Endothelial cell of umbilical vein (primary cell): ENCODE results near the gene CORO7. TPM values are rescaled to one million over a fixed set of nuclear protein-coding genes. Genes with fewer than 3 reads are reported as not detected.

Source experiments
- BruUV-seq: library from RNA; stranded (reverse); fragments of 400-500 nt; replicated peaks from 2 replicates; lab custom pipeline; 2021; lab: Mats Ljungman, UMichigan
- CTCF ChIA-PET: fragments of 300-600, 350-600 bp; sonication (Branson Sonifier 250); formaldehyde crosslinking; loops from one replicate; lab custom pipeline; 2021; ENCODE audit warnings: antibody characterized with exemption, inconsistent platforms; lab: Charles Lee
- POLR2A ChIA-PET: fragments of 300-600, 350-600 bp; sonication (Branson Sonifier 250); formaldehyde crosslinking; loops from one replicate; lab custom pipeline; 2021; ENCODE audit warnings: antibody characterized with exemption, inconsistent platforms; lab: Charles Lee
- DNase-seq: peaks from one replicate; pipeline ENCODE4 v3.0.0-alpha.2; 2011; ENCODE audit warnings: low read depth, low spot score
- FAIRE-seq: peaks from 2 replicates; lab custom pipeline; 2011; peaks lifted over from hg19 to GRCh38; lab: Jason Lieb, UNC
- H2AFZ ChIP-seq: 2 replicates; pipeline ENCODE4 v1.6.0; 2012; ENCODE audit warnings: low read depth, low read length, control low read depth, inconsistent platforms
- H3K27ac ChIP-seq: 2 replicates; pipeline ENCODE4 v1.5.1; 2011; ENCODE audit warnings: low read depth, mild to moderate bottlenecking, control low read depth, low read length, moderate library complexity; ENCODE audit not compliant: insufficient read depth
- H3K27me3 ChIP-seq, 2 experiments: 2 replicates each; pipeline versions ENCODE4 v1.6.0 to v1.6.1; 2011; ENCODE audit warnings: low read length in 2 of 2, mixed read lengths in 1 of 2; ENCODE audit not compliant: control insufficient read depth in 2 of 2, insufficient read depth in 2 of 2
- H3K36me3 ChIP-seq, 2 experiments: 2 replicates in 1 of 2; 3 replicates in 1 of 2; pipeline ENCODE4 v1.5.1; 2011; ENCODE audit warnings: low read length in 2 of 2, mild to moderate bottlenecking in 1 of 2, moderate library complexity in 1 of 2; ENCODE audit not compliant: control insufficient read depth in 2 of 2, insufficient read depth in 2 of 2; ENCODE audit errors: extremely low read depth in 1 of 2
- H3K4me1 ChIP-seq: 3 replicates; pipeline ENCODE4 v1.5.1; 2011; ENCODE audit warnings: mild to moderate bottlenecking, low read length; ENCODE audit not compliant: control insufficient read depth, insufficient read depth; ENCODE audit errors: extremely low read depth
- H3K4me2 ChIP-seq: 2 replicates; pipeline ENCODE4 v1.6.1; 2011; ENCODE audit warnings: low read length, control low read depth, mixed read lengths; ENCODE audit not compliant: insufficient read depth
- H3K4me3 ChIP-seq, 3 experiments: fragments of 200-600 bp in 1 of 3; sonication (generic), shearing (Covaris generic) in 1 of 3; replicated peaks in 1 of 3; 2 replicates each; pipeline ENCODE4 v1.5.1; 2011 to 2016; ENCODE audit warnings: control low read depth in 3 of 3, low read length in 3 of 3, mild to moderate bottlenecking in 2 of 3, inconsistent platforms in 1 of 3, low read depth in 1 of 3, moderate library complexity in 1 of 3; ENCODE audit not compliant: insufficient read depth in 1 of 3
- H3K79me2 ChIP-seq: 2 replicates; pipeline ENCODE4 v1.6.0; 2012; ENCODE audit warnings: low read length, inconsistent platforms; ENCODE audit not compliant: control insufficient read depth, insufficient read depth
- H3K9ac ChIP-seq: replicated peaks from 2 replicates; pipeline ENCODE3; 2011; ENCODE audit warnings: low read length, control low read depth; ENCODE audit not compliant: insufficient read depth; ENCODE audit errors: extremely low read depth
- H3K9me1 ChIP-seq: replicated peaks from 3 replicates; pipeline ENCODE4 v1.6.0; 2011; ENCODE audit warnings: mild to moderate bottlenecking, low read length; ENCODE audit not compliant: control insufficient read depth, insufficient read depth; ENCODE audit errors: extremely low read depth
- H3K9me3 ChIP-seq: replicated peaks from 2 replicates; pipeline ENCODE4 v1.5.1; 2012; ENCODE audit warnings: low read length, inconsistent platforms; ENCODE audit not compliant: control insufficient read depth, insufficient read depth
- H4K20me1 ChIP-seq: replicated peaks from 2 replicates; pipeline ENCODE3; 2011; ENCODE audit warnings: mild to moderate bottlenecking, low read length; ENCODE audit not compliant: control insufficient read depth, insufficient read depth; ENCODE audit errors: extremely low read depth
- CTCF ChIP-seq, 2 donors: IDR thresholded peaks; 1 replicate in 1 of 2; 2 replicates in 1 of 2; pipeline ENCODE4 v1.5.1; 2011; ENCODE audit warnings: low read length in 2 of 2, mild to moderate bottlenecking in 2 of 2, moderate library complexity in 2 of 2, control low read depth in 1 of 2, inconsistent platforms in 1 of 2, low read depth in 1 of 2; ENCODE audit not compliant: insufficient read depth in 1 of 2; ENCODE audit errors: extremely low read depth in 1 of 2
- EZH2 ChIP-seq: IDR thresholded peaks from 2 replicates; pipeline ENCODE4 v1.6.1; 2012; ENCODE audit warnings: borderline replicate concordance, low read depth, mild to moderate bottlenecking, moderate library complexity, low read length, inconsistent platforms; ENCODE audit not compliant: severe bottlenecking
- FOS ChIP-seq: IDR thresholded peaks from 2 replicates; pipeline ENCODE4 v1.6.1; 2011; ENCODE audit warnings: mild to moderate bottlenecking, low read length, moderate library complexity, borderline replicate concordance; ENCODE audit not compliant: insufficient read depth
- GATA2 ChIP-seq: IDR thresholded peaks from 2 replicates; pipeline ENCODE4 v1.7.0; 2011; ENCODE audit warnings: low read depth, mild to moderate bottlenecking, moderate library complexity, mixed read lengths, low read length; ENCODE audit not compliant: insufficient read length, insufficient read depth
- JUN ChIP-seq: IDR thresholded peaks from 2 replicates; pipeline ENCODE4 v1.6.1; 2011; ENCODE audit warnings: borderline replicate concordance, low read depth; ENCODE audit not compliant: insufficient read length, insufficient read depth
- MAX ChIP-seq: IDR thresholded peaks from 2 replicates; pipeline ENCODE4 v1.6.1; 2011; ENCODE audit not compliant: insufficient read depth, insufficient read length
- MYC ChIP-seq: IDR thresholded peaks from one replicate; pipeline ENCODE4 v1.6.1; 2011; ENCODE audit warnings: mild to moderate bottlenecking, low read depth, low read length
- POLR2A ChIP-seq: IDR thresholded peaks from 2 replicates; pipeline ENCODE4 v1.6.1; 2012; ENCODE audit warnings: low read depth, mild to moderate bottlenecking, control low read depth, low read length
- POLR2AphosphoS5 ChIP-seq: IDR thresholded peaks from 2 replicates; pipeline ENCODE4 v1.6.1; 2012; ENCODE audit warnings: low read depth, mild to moderate bottlenecking, control low read depth, low read length, moderate library complexity; ENCODE audit not compliant: insufficient read depth
- dilution Hi-C: fragments of 300-500 bp; cut with MboI; formaldehyde crosslinking; loops from one replicate; pipeline ENCODE4 v1.15.0; 2019; ENCODE audit warnings: low sequenced_read_pairs; ENCODE audit not compliant: extremely low pct_ligation_motif_present
- intact Hi-C: fragments of 100-400 bp; cut with micrococcal nuclease; formaldehyde crosslinking; loops from one replicate; pipeline ENCODE4 v1.10.0; 2022
- polyA plus RNA-seq, 4 experiments: library from polyadenylated mRNA; depleted of rRNA in 3 of 4; stranded (reverse) in 3 of 4; unstranded in 1 of 4; fragments of >200 nt; gene quantifications; 2 replicates each; pipeline versions ENCODE4 v1.2.1 to v1.2.3, GENCODE V29; 2011 to 2012; ENCODE audit warnings: missing spikeins in 1 of 4
- total RNA-seq: library from RNA; stranded (reverse); gene quantifications from 2 replicates; pipeline ENCODE4 v1.2.3, GENCODE V29; 2021

The CORO7 gene
- total and polyA plus RNA-seq, 2 donors (not counting 3 experiments of a cell fraction or from before 2014, with no cell fraction given): 42.5 to 72.3 TPM

- no peak overlapping the region for H3K9ac ChIP-seq
- POLR2A ChIA-PET: no interaction called here
These were observed 63.6 kb downstream of the CORO7 start for GRCh38 chr16:4352843-4353242.

GRCh38 chr16:4351880-4352279 is 64.5 kb downstream of the CORO7 start:
- Histone ChIP-seq H3K9me1 (no peaks in the 10 kb centered on the region), H3K27ac (no peak overlapping the region), H3K27me3 (no peaks in the 10 kb centered on the region), H4K20me1 (no peaks in the 10 kb centered on the region), H3K36me3 (peaks cover 0 to 5% of the 10 kb centered on the region in 2 experiments), H3K4me2 (peak overlapping the region; percentile 1), H3K4me1 (peaks cover 7% of the 10 kb centered on the region), H3K79me2 (peaks cover 30% of the 10 kb centered on the region), H3K9me3 (no peaks in the 10 kb centered on the region), H3K9ac (no peak overlapping the region), H2AFZ (no peak overlapping the region), H3K4me3 (no peak overlapping the region)
- no peak for TF ChIP-seq POLR2A
- no peak for TF ChIP-seq POLR2AphosphoS5
- no peak for TF ChIP-seq MAX
- no peak for TF ChIP-seq EZH2
- TF ChIP-seq GATA2: no peak
- TF ChIP-seq CTCF (IDR thresholded peaks at IDR 0.05; ENCODE audit: extremely low read depth in 1 of 2, insufficient read depth in 1 of 2, low read depth in 1 of 2, low read length in 2 of 2): no peak
- no peak for TF ChIP-seq JUN
- no peak for TF ChIP-seq MYC
- no peak for TF ChIP-seq FOS
- FAIRE-seq (no peak), DNase-seq (no peak)
- intact Hi-C loops: no loop called here
- POLR2A ChIA-PET: interaction anchor here (0.7 kb wide), 1 partner anchor 13 kb away, joined by 3 read pairs; no protein-coding TSS in a partner anchor
- BruUV-seq: no TSS peak
- CTCF ChIA-PET: interaction anchor here (0.9 to 3.2 kb wide), 10 partner anchors 10 to 78 kb away, joined by 3 to 42 read pairs (median 5); no protein-coding TSS in a partner anchor
- dilution Hi-C loops: no loop called here

More at GRCh38 chr16:4352843-4353242, 63.6 kb downstream of the CORO7 start:
- Histone ChIP-seq H3K27me3 (no peaks in the 10 kb centered on the region), H3K36me3 (peaks cover 0 to 4% of the 10 kb centered on the region in 2 experiments), H2AFZ (no peak overlapping the region), H3K4me1 (peaks cover 7% of the 10 kb centered on the region), H3K4me3 (no peak overlapping the region), H3K4me2 (no peak overlapping the region), H3K9me3 (no peaks in the 10 kb centered on the region), H4K20me1 (no peaks in the 10 kb centered on the region), H3K9me1 (no peaks in the 10 kb centered on the region), H3K27ac (no peak overlapping the region), H3K79me2 (peaks cover 22% of the 10 kb centered on the region)
- dilution Hi-C loops (no loop called here), intact Hi-C loops (no loop called here)
- no peak for DNase-seq
- no peak for TF ChIP-seq POLR2A
- FAIRE-seq: no peak
- CTCF ChIA-PET: no interaction called here
- no TSS peak for BruUV-seq
